Retinal pigment epithelial cell (primary cell): Measurements from ENCODE around the gene RGS5.

Experiments
- DNase-seq: peaks from one replicate; pipeline ENCODE4 v3.0.0-alpha.2; 2010; ENCODE audit warnings: low read depth
- H3K4me3 ChIP-seq: 2 replicates; pipeline ENCODE4 v1.5.1; 2011; ENCODE audit warnings: mild to moderate bottlenecking, low read length, control low read depth, moderate library complexity
- CTCF ChIP-seq: conservative IDR thresholded peaks from 2 replicates; pipeline ENCODE4 v1.5.1; 2011; ENCODE audit warnings: low read depth, low read length, control low read depth, inconsistent platforms

RGS5 gene

GRCh38 chr1:163182330-163182949 lies 20.3 kb downstream of the RGS5 start:
- TF ChIP-seq CTCF = no peak
- no peak for DNase-seq
- H3K4me3 ChIP-seq = no peak overlapping the region

GRCh38 chr1:163178628-163179027 lies 24.1 kb downstream of the RGS5 start:
- no peak overlapping the region for H3K4me3 ChIP-seq
- DNase-seq = no peak
- no peak for TF ChIP-seq CTCF

DNA sequence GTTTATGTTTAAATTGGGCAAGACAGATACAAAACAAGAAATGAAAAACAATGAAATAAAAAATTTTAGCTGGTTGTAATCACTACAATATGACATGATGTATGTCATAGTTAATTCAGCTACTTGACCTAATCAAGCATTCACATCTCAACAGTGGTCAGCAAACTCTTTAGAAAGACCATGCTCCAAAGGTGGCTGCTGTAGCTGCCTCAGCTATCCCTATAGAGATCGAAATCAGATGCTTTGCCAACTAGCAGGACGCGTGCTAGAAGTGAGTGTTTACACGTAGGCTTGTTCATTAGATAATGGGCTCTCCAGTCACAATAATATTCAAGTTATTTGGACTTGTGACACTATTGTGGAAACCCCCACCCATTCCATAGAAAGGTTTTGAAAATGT lies 25.9 kb downstream of the RGS5 start:
- no peak for TF ChIP-seq CTCF
- no peak for DNase-seq
- H3K4me3 ChIP-seq = no peak overlapping the region

DNA sequence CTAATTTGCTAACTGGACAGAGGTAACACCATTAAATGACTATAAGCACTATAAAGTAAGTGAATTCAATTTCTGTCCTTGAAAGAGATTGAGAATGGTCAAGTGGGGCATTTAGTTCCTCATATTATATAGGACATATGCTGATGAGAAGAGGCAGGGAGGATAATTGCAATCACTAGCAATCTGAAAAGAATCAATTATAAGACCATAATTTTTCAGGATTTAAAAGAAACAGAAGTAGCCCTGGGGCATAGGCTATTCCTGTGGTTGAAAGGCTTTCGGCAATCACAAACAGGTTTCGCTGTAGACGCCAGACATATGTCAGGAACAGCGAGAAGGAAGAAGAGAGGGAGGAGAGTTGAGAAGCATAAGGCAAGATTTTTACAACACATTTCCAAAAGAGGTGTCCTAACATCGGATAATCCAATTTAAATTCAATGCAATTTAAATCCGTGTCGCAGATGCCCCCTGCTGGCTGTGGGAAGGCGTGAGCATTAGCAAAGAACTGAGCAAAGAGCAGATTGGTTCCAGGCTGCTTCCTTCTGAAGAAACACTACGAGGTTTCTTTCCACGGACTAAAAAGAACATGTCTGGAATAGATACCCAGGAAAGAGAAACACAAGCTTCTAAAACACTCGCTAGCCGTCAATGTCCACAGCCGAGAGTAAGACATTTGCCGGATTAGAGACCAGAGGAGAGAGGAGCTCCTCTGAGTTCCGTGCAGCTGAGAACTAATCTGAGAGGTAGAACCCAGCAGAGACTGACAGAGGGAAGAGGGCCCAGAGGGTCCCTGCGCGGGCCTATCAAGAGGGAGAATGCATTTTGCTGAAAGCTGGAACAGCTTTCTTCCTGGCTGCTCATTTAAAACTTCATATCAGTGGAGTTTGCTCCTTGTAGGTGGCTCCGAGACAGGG lies 27.9 kb downstream of the RGS5 start:
- no peak overlapping the region for H3K4me3 ChIP-seq
- no peak for DNase-seq

GRCh38 chr1:163173121-163173520 lies 29.6 kb downstream of the RGS5 start:
- no peak for DNase-seq
- no peak for TF ChIP-seq CTCF
- no peak overlapping the region for H3K4me3 ChIP-seq

More for the DNA sequence above, 27.9 kb downstream of the RGS5 start:
- peak; percentile 97 for TF ChIP-seq CTCF

DNA sequence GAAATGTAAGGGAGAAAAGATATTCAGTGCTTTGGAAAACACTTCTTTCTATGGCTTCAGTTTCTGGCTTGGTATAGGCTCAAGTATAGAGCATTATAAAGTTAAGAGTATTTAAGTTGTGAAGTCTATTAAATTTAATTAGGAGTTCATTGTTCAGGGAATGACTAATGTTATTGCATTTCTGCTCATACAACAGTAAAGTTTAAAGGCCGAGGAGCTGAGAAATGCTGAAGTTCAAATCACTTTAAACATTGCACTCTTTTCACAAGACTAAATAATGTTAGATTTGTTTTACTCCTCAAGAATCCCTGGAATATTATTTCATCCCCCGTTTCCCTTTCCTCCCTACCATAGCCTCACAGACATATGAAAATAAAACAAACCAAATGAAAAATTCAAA lies 30.1 kb downstream of the RGS5 start:
- TF ChIP-seq CTCF = no peak
- DNase-seq = peak; percentile 59
- no peak overlapping the region for H3K4me3 ChIP-seq

GRCh38 chr1:163171826-163172225 lies 30.9 kb downstream of the RGS5 start:
- no peak for TF ChIP-seq CTCF
- no peak for DNase-seq
- H3K4me3 ChIP-seq = no peak overlapping the region
